HG03460 (cell line): ENCODE data around the gene MUL1.

ENCODE experiments used
- ATAC-seq: cut with Tn5 transposase; IDR thresholded peaks from one replicate; pipeline ENCODE4 v1.9.1; 2021; ENCODE audit not compliant: unreplicated experiment

Gene MUL1

DNA sequence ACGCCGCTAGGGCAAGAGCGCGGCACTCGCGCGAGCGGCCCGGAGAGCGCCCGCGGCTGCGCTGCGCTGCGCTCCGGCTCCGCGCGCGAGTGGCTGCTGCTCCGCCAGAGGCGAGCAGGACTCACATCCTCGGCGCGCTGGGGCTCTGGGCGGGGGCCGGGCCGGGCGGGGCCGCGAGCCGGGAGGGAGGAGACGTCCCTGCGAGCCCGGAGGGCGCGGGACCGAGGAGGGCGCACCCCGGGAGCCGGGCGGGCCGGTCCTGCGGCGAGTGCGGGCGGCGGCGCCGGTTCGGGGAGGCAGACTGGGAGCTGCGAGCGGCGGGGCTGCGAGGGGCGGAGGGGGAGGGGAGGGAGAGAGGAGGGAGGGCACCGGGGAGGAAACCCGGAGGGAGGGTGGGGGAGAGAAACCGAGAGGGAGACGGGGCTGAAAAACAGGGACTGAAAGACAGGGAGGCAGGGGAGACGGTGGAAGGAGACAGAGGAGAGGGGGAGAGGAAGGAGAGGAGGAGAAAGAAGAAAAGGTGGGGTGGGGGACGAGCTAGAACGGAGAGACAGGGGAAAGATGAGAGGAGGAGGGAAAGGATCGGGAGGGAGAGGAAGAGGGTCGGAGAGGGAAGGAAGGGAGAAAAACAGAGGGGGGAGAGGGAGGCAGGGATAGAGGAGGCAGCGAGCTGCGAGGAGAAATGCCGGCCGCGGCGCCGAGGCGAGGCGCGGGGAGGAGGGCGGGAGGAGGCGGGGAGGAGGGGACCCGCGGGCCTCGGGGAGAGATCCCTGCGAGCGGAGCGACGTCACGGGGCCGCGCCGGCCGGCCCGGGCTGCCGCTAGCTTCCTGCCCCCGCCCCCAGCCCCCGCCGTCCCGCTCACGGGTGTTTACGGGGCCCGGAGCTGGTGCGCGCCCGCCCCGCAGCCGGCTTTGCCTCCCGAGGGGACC, 22.2 kb downstream of the MUL1 start, which contains the start of gene CAMK2N1:
Gene CAMK2N1, minus strand, starts transcription at position 684 of the 930 bp plus-strand sequence. CDS start 831 bp downstream, outside the sequence.
- no peak for ATAC-seq

DNA sequence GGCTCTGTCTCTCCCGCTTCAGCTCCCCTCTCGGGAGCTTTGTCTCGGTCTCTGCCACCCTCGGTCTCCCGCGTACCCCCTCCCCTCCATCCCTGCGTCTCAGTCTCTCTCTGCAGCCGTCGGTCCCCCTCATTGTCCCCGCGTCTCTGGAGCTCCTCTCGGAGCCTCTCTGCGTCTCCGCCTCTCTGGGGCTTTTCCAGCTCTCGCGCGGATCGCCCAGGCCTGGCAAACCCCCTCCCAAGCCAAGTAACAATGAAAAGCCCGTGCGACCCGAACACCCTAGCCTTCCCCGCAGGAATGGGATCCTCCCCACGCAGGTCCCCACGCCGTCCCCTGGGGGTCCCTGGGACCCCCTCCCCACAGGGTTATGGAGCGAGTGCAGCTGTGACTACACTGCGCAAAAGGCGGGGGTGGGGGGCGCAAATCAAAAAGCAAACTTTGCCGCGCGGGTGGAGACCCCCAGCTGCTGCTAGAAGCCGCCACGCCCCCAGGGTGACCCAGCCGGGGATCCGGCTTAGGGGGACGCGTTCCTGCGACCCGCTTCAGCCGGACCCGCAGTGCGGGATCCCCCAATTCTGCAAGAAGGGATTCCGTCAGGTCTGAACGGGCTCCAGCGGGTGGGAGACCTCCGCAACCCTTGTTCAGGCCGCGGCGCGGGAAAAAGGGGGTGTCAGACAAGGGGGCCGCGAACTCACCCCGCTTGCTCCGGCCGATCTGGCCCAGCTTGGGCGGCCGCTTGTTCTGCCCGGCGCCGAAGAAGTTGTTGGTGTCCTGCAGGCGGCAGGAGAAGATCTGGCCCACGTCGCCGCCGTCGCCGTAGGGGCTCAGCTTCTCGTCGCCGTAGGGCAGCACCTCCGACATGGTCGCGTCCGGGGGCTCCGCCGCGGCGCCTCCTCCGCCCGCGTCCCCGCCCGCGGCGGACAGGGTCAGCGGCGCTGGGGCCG, 23.2 kb downstream of the MUL1 start:
- ATAC-seq = no peak

DNA sequence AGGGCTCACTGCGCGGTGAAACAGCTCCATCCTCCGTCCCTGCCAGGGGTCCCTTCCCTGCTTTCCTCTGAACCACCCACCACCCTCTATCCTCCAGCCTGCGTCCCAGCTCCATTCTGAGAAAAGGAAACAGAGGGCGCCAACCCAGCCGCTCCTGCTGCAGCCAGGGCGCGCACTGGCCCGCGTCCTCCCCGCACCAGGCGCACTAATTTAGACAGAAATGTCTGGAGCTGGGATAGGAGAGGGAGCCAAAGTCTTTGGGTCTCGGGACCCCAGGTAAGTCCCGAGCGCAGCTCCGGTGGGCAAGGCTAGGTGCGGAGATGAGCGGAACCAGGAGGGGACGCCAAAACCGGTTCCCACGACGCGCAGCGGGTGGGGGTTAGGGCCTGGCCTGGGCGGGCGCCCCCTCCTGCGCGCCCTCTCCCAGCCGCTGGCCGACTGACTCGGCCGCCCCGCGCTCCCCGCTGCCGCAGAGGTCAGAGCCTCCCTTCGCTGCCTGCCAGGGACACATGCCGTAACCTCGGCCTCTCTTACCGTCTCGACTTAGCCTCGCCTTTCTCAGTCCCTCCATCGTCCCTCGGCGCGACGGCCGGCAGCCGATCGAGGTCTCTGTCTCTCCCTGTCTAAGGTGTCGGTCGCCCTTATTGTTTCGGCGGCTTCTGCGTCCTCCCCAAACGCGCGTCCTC, 24.0 kb downstream of the MUL1 start:
- ATAC-seq = no peak

DNA sequence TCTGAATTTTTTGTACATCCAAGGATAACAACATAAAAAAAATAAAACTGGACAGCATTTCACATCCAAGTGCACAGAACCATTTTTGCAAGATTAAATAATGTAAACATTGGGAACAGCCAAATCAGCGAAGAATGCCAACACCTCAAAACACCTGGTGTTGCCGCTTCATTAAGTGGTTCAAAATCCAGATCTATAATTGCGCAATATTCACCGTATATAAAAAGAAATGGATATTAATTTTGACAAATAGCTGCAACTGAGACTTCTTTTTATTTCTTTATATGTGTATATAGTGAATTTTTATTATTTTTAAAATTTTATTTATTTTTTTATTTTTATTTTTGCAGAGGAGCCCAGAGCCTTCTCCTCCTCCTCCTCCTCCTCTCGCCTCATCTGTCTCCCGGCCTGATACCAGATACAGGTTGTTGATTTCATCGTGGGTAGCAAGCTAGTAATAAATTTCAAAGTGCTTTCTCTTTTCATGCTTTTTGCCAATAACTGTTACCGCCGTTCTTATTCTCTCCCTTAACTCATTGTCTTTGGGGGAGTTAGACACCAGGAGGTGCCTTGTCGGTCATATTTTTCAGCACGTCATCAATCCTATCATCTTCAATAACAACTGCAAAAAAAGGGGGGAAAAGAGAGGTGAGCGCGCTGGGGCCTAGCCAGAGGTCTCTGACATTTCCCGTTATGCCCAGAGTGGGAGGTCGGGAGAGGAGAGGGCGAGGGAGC, 24.7 kb downstream of the MUL1 start:
- ATAC-seq = no peak

DNA sequence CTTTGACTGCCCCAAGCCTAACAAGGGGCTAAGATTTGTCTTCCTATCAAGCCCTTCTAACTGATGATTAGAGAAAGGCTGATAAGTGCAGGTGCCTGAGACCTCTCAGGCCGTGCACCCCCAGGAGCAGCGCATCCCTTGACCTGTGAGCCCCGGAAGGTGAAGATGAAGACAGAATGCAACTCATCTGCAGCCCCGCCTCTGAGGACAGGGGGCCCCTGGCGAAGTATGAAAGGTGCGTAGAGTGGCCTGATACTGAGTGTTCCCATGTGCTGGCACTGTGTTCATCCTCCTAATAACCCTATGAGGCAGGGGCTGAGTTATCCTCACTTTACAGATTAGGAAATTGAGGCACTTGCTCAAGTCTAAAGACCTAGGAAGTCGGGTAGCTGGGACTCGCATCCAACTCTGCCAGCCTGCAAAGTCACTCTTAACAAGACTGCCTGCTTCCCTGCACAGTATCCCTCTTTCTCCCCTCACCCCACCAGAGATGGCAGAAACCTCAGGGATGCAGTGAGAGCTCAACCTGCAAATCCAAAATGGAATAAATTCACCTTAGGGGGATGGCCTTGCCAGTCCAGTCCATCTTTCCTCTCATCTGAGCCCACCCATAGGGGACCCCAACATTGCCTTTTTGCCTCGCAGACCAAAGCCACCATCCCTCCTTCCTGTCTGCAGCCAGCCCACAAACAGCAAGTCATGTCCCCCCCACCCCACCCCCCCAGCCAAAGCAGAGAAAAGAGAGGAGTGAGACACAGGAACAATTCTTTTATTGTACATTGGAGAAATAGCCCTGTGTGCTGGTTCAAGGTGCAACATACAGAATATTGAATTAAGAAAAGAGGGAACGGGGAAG, 26.1 kb downstream of the MUL1 start:
- no peak for ATAC-seq

DNA sequence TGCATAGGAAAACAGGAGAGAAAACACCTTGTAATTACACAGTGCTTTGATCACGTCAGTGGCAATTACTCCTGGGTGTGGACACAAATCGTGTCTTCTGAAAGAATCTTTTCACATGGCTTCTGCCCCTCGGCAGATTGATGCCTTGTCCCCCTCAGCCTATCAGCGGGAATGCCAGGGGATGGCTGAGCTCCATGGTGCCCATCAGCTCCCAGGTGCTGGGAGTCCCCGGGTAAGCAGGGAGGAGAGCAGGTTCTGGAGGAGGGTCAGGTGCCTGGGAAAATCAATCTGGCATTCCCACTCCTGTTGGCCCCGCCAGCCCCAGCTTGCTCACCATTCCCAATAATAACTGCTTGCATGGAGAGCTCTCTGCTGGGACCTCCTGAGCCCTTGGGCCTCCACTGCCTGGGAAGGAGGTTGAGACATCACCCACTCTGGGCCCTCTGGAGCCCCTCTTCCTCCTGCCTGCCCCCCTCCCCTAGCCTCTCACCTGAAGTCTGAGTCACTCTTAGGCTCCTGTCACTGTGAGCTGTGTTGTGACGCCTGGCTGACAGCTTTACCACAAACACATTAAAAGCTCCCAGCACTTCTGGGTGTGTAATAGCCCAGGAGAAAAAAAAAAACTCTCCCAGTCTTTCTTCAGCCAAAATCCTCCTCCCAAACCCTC, 26.9 kb downstream of the MUL1 start:
- no peak for ATAC-seq

DNA sequence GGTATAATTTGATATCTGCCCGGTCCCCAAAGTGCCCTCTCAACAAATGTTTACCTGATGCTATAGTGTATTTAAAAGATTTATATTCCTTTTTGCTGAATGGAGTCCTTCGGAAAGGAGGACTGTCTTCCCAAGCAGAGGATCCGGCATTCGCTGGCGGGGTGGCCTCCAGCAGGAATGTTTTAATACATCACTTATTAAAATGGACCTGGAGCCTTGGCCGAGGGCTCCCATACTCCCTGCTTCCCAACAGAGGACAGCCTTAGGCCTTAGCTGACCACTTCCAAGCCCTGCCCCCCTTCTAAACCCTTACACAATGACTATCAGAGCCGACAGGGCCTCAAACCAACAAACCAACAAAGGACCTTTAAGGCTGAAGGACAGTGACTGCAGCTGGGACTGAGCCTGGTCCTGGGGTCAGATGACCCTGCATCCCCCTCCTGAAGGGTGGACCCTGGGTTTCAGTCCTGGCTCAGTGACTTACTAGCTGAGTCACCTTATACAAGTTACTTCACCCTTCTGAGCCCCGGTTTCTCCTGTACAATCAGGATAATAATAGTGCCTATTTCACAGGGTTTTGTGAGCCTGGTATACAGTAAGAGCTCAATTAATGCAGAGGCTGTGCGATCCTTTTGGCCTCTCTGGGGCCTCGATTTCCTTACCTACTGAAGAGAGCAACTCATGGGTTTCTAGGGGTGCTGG, 27.6 kb downstream of the MUL1 start:
- no peak for ATAC-seq

DNA sequence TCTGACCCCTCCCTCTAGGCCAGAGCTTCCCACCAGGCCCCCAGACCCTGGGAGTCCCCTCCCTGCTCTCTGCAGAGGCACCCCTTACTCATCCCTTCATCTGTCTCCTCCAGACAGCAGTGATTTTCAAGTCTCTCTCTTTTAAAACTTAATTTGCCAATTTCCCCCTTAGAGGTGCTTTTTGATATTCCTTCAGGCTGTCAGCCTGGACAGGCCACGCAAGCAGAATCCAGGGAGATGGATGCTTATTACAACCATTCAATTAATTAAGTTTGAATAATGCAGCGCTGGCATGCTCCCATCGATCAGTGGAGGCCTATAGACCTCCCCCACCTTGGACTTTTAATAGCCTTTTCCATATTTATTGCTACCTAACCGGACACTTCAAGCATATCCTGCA, 28.1 kb downstream of the MUL1 start:
- ATAC-seq = no peak

DNA sequence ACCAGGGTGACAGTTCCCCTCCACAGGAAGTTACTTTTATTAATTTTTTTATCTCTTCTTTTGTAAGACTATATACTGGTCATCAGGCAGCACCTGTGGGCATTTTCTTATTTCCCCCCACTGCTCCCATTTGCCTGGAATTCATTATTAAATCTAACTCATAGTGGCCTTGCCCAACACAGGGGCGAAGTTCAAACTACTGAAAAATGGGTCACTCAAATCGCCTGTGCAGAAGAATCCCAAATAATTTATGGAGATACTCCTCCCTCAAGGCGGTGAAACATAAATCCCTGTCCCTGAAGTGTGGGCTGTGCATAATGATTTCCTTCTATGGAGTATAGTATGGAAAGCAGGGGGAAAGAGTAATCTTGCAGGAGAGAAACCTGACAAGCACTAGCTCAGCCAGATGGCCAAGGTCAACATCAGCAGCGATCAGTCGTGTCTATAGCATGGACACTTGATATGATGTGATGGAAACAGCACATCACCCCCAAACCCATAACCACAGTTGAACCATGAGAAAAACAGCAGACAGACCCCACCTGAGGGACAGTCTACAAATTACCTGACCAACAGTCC, 29.8 kb downstream of the MUL1 start:
- ATAC-seq = no peak

DNA sequence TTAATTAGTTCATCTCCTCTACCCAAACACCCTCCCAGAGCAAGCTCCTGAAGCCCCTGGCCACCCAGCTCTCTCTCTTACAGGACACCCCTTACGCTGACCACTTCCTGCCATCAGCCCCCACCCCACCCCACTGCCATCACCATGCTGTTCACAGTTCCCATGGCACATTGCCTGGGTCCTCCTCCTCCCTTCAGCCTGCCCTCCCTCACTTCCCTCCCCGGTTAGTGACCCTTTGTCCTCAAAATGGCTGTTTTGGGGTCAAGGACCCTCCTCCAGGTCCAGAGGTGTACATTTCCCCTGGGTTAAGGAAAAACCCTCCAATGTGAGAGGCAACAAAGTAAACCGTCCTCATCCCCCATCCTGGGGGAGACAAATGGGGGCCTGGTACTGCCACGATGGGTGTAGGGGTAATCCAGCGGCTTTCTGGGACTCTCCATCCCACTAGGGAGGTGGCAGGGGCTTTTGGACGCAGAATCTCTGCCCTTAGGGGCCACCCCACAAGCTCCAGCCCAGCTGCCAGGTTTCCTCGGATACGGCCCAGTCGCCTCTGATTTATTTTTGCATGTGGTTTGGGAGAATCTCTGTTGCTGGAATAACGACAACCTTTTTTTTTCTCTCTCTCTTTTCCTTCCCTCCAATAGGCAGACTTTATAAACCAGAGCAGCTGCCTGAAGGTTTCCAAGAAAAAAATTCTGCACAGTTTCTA, 30.4 kb downstream of the MUL1 start:
- ATAC-seq = no peak

DNA sequence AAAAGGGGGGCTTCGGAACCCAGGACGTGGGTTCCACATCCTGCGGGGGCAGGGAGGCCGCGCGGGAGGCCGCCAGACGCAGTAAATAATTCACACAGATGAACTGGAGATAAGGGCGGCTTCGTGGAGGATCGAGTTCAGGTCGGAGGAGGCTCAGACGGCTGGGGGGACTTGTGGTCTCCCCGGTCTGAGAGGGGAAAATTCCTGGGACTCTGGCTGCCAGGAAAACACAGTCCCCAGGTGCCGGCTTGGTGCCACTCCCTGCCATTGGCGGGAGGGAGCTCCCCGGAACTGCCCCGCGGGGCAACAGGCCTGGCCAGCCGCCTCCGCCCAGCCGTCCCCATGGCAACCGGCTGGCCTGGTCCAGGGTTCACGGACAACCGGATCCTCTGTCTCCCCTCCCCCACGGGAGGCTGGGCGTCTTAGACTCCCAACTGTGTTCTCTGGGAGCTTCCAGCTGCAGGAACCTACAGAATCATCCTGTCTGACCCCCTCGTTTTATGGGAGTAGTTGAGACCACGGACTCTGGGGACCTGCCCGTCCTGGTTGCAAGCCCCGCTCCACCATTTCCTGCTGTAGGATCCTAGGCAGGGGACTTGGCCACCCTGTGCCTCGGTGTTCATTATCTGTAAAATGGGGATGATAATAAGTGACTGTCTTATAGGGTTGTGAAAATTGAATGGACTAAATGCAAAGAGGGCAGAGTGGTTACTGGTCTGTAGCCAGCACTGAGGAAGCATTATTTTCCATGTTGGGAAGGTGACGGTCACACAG, 31.5 kb downstream of the MUL1 start:
- ATAC-seq = no peak

DNA sequence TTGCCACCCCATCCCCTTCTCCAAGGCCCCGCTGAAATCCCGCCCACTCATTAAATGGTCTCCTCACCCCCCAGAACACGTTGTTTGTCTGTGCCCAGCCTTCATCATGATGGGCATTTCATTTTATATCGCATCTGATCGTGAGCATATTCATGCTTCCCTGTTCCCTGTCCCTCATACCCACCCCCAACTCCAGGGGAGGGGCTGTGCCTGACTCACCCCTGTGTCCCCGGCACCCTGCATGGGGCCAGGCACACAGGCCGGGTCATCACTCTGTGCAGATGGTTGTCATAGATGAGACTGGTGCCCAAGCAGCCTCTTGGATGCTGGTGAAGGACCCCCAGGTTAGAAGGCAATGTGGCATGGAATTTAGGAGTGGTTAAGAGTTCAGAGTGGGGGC, 33.0 kb downstream of the MUL1 start:
- no peak for ATAC-seq

DNA sequence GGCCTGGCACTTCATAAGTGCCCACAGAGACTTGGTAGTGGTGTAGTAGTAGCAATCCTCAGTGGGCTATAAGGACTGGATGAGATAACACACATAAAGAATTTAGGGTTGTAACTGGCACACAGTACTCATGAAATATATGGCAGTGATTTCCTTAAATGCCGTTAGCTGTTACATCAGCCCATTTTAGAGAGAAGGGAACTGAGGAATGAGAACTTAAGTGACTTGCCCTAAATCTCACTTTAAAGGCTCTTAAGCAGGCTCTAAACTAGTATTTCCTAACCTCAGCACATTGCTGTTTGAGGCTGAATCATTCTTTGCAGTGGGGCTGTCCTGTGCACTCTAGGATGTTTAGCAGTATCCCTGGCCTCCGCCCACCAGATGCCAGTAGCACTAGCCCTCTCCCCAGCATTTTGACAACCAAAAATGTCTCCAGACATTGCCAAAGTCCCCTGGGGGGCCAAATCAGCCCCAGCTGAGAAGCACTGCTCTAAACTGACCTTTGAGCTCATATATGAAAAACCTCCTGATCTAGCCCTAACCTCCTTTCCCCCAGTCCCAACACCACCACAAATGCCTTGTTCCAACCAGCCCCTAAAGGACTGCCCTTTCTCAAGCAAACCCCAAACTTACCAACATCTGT, 33.5 kb downstream of the MUL1 start:
- no peak for ATAC-seq

DNA sequence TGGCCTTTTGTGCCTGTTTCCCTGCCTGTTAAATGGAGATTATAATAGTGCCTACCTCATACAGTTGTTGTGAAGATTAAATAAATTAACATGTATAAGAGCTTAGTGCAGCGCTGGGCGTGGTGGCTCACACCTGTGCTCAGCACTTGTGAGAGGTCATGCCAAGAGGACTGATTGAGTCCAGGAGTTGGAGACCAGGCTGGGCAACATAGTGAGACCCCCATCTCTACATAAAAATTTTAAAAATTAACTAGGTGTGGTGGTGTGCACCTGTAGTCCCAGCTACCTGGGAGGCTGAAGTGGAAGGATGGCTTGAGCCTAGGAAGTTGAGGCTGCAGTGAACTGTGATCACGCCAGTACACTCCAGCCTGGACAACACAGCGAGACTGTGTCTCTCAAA, 34.1 kb downstream of the MUL1 start:
- no peak for ATAC-seq

DNA sequence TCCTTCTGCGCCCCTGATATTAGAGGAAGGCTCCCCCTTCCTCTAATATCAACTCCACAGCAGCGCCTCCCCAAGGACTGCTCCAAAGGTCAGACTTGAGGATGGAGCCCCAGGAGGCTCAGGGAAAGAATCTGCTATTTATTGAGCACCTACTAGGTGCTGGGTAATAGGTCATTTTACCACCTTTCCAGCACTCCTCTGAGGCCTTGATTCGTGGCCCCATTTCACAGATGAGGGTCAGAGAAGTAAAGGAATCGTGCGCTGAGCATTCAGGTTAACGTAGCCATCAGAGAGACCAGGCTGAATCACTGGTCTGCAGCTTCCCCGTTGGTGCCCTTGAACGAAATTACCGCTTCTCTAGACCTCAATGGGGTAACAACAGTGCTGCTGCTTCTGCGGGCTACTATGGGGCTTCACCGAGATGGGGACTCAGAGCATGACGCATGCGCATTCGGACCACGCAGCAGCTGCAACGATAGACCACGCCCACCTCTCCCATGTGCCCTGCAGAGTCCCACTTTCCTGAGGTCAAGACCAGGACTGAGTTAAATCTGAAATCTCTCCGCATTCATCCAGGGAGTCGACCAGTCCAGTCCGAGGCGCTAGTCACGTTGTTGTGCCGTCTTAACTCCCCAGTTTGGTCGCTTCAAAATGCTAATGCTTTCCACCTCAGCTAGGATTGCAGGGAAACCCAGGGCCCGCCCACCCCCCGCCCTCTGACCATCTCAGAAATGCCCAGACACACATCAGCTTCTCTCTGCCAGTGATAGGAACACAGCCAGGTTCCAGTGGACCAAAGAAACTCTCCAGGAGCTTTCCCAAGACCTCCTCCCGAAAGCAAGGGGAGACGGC, 34.9 kb downstream of the MUL1 start:
- no peak for ATAC-seq
